ENCODE results near the gene SRMS.
"Not testable (repeated sequence)": the region's sequence is repeated elsewhere in the genome, so short reads cannot be mapped to it uniquely, and the experiment has no call there.

SRMS gene

DNA sequence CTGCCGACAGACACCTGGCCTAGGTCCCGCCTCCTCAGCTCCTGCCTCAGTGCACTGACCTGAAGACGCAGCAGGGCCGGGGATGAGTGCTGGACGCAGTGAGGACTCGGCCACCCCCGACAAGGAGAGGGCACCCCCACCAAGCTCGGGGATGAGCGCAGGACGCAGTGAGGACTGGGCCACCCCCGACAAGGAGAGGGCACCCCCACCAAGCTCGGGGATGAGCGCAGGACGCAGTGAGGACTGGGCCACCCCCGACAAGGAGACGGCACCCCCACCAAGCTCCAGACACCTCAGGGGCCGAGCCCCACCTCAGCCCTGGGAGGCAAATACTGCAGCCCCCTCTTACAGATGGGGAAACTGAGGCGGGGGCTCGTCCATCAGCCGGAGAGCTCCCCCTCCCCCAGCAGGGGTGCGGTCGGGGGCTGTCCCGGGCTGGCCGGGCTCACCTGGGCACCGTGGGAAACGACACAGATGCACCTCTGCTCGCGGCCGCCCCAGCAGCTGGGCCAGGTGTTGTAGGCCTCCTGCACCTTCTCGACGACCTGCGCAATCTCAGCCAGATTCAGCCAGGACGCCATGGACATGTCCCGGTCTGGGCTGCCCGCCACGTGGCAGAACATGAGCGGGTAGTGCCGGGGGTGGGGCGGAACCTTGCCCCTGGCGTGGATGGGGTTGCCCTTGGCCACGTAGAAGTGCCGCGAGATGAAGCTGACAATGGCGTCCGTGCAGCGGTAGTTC is 19.0 kb upstream of the SRMS start:
- in situ Hi-C loops (cut with HindIII; ENCODE audit: low sequenced_read_pairs), result no loop called here

DNA sequence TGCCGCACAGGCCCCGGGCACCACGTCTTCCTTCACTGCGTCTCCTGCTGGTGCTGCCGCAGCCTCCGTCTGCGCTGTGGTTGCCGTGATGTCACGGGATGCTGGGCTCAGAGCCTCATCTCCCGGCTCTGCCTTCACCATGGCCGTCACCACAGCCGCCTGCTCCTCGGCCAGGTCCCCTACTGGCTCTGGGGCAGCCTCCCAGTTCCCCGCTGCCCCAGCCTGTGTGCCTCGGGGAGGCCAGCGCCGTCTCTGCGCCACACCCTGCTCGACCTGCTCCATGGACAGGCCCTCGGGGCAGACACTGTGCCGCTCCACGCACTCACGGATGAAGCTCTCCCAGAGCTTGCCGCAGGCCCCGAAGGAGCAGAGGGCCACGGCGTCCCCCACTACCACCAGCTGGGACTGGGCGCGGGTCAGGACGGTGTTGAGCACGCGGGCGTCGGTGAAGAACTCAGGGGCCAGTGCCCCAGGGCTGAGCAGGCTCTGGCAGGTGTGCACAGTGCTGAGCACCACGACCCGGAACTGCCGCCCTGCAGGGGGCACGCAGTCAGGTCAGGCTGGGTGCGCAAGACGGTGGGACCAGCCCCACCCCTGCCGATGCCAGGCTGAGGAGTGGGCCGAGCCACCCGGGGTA is 18.3 kb upstream of the SRMS start:
- in situ Hi-C loops (cut with HindIII; ENCODE audit: low sequenced_read_pairs), result no loop called here

DNA sequence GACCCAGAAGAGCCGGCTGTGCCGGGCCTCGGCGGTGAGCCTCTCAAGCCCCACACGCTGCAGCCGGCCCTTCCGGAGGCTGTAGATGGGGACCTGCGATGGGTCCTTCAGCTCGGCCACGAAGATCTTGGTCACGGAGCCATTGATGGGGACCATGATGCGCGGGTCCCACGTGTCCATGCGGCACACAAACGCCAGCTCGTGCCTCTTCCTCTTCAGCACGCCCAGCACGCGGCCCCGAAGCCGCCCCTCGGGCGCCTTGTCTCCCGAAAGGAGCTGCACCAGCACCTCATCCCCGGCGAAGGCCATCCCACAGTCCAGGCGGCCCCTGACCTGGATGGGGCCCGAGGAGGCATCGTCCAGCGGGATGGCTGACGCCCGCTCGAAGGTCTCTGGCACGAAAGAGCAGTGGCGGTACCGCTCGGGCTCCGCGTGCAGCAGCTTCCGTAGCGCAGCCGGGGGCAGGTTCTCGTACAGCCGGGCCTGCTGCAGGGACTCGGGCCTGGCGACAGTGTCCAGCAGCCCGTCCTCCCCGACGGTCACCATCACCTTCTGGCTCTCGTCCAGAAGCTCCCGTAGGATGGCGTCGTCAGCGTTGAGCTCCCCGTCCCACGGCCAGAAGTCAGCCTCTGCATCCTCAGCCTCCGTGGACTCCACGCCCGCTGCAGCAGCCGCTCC is 17.6 kb upstream of the SRMS start:
- in situ Hi-C loops (cut with HindIII; ENCODE audit: low sequenced_read_pairs), result no loop called here

DNA sequence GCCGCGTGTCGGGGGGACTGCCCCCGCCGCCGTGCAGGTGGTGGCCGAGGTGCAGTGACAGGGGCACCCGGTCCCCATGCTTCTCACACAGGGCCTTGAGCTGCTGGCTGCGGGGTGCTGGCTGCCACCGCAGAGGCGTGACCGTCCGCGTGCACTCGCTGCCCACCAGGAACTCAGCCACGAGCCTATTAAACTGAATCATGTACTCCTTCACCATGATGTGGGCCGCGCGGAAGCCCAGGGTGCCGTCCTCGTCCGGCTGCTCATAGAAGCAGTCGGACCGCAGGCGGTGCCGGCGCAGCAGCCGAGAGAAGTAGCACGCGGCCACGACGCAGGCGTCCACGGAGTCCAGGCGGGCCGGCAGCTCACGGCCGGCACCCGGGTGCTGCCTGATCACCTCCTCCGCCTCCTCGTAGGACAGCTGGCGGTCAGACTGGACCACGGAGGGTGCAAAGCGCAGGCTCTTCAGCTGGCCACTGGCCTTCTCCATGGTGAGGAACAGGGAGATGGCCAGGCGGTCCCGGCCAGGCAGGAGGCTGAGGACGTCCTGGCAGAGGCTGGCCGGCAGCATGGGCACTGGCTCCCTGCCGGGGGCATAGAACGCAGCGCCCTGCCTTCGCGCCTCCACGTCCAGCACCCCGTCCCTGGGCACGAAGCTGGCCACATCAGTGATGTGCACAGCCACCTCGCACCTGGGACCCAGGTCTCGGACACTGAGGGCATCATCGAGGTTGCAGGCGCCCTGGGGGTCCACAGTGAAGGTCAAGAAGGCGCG is 16.7 kb upstream of the SRMS start:
- in situ Hi-C loops (cut with HindIII; ENCODE audit: low sequenced_read_pairs), result no loop called here

DNA sequence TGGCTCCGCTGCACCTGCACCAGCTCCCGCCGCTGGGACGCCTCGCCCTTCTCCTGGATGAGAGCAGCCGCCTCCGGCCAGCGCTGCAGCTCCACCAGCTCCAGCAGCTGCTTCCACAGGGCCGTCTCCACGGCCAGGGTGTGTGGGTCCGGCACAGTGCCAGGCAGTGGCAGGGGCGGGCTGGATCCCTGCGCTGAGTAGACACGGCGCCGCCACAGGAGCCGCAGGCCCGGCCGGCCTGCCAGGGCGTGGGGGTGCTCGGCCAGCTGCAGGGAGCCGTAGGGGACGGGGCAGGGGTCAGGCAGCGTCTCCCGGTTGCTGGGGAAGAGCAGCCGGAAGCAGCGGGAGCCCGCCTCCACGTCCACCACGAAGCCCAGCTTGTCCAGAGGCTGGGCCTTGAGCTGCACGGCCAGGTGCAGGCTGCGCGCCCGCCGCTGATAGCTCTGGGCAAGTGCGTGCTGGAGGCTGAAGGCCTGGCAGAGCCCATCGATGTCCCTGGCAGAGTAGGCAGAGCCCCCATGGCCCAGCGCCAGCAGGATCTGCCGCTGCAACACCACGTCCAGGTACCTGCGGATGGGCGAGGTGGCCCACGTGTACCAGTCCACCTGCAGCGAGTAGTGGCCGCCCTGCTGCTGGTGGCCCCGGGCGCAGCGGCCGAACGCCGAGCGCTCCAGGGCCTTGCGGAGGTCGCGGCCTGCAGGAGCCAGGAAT is 15.8 kb upstream of the SRMS start:
- in situ Hi-C loops (cut with HindIII; ENCODE audit: low sequenced_read_pairs), result no loop called here

DNA sequence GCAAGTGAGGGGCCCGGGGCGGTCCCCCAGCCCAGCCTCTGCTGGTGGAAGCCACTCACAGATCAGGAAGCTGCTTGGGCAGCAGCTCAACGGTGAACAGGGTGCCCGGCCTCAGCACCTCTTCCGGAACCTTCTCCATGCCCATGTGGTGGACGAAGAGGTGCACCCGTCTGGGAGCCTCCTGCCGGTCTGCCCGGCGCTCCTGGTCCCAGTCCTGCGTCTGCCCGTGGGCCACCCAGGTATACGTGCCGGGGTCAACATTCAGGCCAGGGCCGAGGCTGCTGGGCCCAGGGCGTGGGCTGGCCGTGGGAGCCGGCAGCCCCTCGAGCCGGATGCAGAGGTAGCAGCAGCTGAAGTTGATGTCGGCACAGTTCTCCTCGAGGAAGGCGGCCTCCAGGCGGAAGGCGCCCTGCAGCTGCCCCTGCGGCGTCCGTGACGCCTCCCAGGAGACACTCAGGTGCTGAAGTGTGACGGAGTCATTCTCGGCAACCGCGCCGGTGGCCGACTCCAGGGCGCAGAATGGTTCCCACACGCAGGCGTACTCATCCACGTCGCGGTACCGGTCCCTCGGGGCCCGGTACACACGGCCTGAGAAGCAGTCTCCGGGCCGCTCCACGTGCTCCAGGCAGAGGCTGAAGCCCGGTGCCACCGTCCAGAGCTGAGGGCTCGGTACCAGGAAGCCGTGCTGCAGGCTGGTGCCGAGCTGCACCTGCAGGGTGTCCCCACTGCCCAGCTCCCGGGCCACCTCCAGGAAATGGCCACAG is 15.1 kb upstream of the SRMS start:
- in situ Hi-C loops (cut with HindIII; ENCODE audit: low sequenced_read_pairs), result no loop called here

DNA sequence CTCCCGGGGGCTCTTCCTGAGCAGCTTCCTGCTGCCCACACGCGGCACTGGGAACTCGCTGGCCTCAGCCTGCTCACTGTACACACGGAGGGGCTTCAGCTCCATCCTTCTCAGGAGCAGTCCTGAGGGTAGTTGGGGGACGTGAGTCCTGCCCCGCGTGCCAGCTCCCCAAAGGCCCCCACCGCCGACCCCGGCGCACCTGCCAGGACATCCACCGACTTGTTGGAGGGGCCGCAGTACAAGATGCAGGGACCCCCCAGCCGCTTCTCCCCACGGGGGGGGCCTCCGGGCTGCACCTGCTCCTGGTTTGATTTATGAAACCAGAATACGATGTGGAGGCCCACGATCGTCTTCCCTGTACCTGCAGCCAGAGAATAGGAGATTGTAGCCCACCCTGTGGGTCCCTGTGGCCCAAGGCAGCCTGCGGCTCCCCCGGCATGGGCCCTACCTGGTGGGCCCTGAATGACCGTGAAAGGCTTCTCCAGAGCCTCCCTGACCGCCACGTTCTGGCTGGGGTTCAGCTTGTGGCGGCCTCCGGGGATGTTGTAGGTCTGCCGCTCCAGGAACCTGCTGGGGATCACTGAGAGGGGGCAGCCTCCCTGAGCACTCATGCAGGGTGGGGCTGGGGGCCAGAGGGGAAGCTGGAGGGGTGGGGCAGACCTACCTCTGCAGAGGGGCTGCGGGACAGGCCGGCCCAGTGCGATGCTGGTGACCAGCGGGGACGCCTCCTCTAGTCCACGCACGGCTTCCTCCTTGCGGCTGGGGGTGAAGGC is 14.3 kb upstream of the SRMS start:
- in situ Hi-C loops (cut with HindIII; ENCODE audit: low sequenced_read_pairs), result no loop called here

DNA sequence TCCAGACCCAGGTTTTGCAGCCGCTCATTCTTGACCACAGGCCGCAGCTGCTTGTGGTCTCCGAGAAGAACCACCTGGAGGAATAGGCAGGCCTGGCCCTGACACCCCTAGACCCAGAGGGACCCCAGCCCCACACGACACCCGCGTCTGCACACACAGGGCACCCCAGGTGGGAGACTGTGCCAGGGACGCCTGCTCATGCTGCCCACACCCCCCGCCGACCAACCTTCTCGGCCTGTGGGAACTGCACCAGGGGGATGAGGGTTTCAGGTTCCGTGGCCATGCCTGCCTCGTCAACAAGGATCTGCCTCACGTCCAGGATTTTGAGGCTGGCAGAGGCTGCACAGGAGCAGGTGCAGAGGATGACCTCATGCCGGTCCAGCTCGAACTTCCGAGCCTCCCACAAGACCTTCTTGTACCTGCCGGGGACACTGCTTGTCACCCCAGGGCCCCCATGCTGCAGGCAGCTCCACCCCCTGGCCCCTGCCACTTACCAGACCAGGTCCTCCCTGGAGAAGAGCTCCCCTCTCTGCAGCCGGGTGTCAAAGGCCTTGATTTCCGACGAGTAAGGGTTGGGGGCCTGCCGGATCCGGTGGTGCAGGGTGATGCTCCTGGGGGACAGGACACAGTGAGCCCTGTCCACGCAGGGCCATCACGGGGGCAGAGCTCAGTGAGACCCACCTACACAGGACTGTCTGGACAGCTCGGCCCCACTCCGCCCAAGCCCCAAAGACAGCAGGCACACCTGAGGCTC is 13.5 kb upstream of the SRMS start:
- in situ Hi-C loops (cut with HindIII; ENCODE audit: low sequenced_read_pairs), result no loop called here

DNA sequence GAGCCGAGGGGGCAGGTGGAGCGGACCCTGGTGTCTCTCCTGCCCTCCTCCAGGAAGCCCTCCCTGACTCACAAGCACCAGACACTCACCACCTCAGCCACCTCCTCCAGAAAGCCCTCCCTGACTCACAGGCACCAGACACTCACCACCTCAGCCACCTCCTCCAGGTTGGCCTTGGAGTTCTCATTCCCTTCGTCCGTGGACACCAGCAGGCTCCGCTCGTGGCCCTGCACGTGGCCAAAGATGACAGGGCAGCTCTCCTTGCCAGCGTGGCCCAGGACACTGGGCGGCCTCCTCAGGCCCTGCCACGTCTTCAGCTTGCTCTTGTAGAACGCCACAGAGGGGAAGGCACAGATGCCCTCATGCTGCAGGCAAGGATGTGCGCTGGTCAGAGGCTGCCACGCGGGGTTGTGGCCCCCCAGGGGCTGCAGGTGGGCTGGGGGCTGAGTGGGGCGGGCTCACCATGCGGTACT is 12.8 kb upstream of the SRMS start:
- in situ Hi-C loops (cut with HindIII; ENCODE audit: low sequenced_read_pairs), result no loop called here

DNA sequence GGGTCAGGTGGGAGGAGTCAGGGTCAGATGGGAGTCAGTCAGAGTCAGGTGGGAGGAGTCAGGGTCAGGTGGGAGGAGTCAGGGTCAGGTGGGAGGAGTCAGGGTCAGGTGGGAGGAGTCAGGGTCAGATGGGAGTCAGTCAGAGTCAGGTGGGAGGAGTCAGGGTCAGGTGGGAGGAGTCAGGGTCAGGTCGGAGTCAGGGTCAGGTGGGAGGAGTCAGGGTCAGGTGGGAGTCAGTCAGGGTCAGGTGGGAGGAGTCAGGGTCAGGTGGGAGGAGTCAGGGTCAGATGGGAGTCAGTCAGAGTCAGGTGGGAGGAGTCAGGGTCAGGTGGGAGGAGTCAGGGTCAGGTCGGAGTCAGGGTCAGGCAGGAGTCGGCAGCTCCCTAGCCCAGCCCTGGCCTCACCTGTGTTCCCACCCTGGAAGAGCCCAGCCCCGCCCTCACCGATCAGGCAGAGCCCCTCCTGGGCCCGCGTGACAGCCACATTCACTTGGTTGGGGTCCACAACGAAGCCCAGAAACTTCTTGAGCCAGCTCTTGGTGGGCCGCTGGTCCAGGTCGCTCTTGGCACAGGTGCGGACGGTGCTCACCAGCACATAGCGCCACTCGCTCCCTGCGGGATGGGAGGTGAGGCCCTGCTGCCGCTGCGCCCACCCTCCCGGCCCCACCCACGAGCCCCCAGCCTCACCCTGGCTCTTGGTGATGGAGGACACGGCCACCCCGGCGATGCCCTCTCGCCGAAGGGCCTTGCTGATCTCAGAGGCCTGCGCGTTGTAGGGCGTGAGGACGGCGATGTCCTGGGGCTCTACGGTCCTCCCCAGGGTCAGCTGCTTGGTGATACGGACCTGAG is 12.2 kb upstream of the SRMS start:
- in situ Hi-C loops (cut with HindIII; ENCODE audit: low sequenced_read_pairs), result not testable (repeated sequence)

DNA sequence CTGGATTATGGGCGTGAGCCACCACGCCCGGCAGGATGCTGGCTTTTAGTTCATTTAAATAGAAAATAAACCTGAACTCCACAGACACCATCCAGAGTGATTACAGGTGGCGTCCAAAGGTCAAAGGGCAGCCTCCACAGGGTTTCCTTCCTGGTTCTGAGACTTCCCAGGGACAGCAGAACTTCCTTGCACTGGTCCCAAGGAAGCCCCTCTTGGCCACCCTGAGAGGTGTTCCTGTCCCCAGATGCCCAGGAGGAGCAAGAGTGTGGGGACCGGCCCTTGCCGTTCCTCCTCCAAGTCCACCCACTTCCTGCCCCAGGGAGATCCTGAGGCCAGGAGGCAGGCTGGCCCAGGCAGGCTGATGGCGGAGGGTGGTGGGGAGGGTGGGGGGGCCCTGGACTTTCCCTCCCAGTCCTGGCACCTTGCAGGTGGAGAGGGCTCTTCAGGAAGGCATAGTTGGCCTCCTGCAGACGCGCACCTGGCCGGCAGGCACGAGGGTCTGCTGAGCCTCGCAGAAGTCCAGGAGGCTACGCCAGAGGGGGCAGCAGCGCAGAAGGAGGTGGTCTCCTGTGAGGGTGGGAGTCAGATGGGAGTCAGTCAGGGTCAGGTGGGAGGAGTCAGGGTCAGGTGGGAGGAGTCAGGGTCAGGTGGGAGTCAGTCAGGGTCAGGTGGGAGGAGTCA is 11.4 kb upstream of the SRMS start:
- in situ Hi-C loops (cut with HindIII; ENCODE audit: low sequenced_read_pairs), result no loop called here

DNA sequence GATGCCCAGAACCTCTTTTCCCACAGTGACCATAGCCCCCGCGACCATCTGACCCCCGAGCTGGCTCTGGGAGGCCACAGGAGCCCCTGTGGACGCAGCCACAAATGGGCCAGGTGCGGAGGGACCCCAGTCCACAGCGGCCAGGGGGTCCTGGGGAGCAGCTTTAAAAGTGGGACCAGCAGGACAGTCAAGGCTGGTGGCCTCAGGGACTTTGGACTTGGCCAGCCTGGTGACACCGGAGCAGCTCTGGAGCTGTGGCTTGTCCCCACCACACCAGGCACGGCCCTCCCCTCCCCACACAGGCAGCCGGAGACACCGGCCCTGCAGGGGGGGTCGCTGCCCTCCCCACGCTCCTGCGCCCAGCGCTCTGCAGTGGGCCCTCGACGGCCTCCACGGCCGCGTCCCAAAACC is 9.9 kb upstream of the SRMS start:
- in situ Hi-C loops (cut with HindIII; ENCODE audit: low sequenced_read_pairs), result no loop called here

DNA sequence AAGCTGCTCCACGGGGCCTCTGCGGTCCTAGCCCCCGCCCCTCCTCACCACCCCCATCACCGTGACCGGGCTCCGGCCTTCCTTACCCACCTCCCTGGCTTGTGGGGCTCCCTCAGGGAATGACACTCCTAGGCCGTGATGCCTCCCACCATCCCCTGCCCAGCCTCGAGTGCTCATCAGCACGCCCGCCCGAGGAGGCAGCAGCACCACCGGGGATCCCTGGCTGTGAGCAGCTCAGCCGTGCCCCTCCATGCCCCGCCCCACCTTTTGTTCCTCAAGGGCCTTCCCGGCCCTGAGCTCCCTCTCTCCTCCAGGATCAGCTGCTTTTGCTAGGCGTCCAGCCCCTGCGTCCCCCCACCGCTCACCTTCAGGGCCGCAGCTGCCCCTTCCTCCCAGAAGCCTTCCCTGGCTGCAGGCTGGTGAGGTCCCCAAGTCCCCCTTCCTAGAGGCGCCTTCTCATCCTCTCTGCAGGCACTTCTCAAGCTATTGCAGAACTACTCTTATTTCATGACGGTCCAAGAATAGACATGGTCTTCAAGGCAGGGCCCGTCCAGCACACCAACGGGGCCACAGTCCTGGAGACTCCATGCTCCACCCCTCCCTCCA is 9.4 kb upstream of the SRMS start:
- in situ Hi-C loops (cut with HindIII; ENCODE audit: low sequenced_read_pairs), result no loop called here

DNA sequence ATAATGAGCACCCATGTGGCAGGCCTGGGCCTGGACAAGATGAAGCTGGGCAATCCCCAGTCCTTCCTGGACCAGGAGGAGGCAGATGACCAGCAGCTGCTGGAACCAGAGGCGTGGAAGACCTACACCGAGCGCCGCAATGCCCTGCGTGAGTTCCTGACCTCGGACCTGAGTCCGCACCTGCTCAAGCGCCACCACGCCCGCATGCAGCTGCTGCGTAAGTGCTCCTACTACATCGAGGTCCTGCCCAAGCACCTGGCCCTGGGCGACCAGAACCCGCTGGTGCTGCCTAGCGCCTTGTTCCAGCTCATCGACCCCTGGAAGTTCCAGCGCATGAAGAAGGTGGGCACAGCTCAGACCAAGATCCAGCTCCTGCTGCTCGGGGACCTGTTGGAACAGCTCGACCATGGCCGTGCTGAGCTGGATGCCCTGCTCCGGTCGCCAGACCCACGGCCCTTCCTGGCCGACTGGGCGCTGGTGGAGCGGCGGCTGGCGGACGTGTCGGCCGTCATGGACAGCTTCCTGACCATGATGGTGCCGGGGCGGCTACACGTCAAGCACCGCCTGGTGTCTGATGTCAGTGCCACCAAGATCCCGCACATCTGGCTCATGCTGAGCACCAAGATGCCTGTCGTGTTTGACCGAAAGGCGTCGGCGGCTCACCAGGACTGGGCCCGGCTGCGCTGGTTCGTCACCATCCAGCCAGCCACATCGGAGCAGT is 8.3 kb upstream of the SRMS start:
- in situ Hi-C loops (cut with HindIII; ENCODE audit: low sequenced_read_pairs), result no loop called here

DNA sequence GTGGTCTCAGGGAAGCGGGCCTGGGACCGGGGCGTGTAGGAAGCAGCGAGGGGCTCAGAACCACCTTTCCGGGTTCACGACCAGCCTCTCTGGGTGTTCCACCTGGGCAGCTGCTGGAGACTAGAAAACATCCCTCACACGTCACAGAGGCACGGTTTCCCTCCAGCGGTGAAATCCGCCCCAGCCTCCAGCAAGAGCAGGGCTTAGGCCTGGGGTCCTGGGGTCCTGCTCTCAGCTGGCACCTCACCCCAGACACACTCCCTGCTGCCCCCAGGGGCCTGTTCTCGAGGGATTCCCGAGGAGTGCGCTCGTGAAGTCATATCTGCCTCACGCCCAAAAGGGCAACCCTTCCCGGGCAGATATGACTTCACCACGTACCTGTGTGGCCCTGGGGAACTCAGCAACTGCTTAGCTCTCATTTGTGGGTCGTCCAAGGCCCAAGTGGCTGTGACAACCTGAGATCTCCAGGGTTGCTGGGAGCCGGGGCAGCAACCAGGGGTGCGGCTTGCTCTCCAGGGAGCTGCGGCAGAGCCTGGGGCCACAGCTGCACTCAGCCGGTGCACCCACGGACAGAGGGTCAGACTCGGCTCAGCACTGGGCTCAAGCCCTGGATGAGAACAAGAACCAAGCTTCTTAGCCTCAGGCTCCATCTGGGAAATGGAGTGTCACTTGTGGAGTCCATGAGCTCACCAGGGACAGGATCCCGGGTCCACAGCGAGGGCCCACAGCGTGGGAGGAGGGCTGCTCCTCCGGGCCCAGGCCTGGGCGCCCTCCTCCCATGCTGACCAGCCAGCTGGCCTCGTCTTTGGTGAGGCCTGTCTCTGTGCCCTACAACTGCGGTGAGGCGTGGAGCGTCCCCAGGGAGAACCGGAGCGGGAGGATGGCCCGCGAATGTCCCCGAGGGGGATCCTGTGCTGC is 7.1 kb upstream of the SRMS start:
- in situ Hi-C loops (cut with HindIII; ENCODE audit: low sequenced_read_pairs), result no loop called here

Measured in endothelial cell of hepatic sinusoid (primary cell).